IMR-90 (cell line): Measurements from ENCODE around the gene UNC13B. TPM values are rescaled to one million over a fixed set of nuclear protein-coding genes. Genes with fewer than 3 reads are reported as not detected.

ENCODE experiments used
- ATAC-seq: fragments of 200-7000 bp; cut with Tn5 transposase; 2 replicates; pipeline ENCODE4 v1.9.1; 2020; ENCODE audit warnings: low read depth, mild to moderate bottlenecking, moderate library complexity
- BruUV-seq: library from RNA; stranded (reverse); fragments of 400-500 nt; replicated peaks from 2 replicates; lab custom pipeline; 2021; lab: Mats Ljungman, UMichigan
- CTCF ChIA-PET: fragments of 300-600 bp; formaldehyde crosslinking; extraction: SDS; loops from one replicate; lab custom pipeline; 2021; ENCODE audit warnings: antibody characterized with exemption; lab: Yijun Ruan, JAX
- POLR2A ChIA-PET: fragments of 300-600 bp; sonication (Branson Sonifier 250); formaldehyde crosslinking; loops from one replicate; lab custom pipeline; 2022; ENCODE audit warnings: antibody characterized with exemption; ENCODE audit not compliant: unreplicated experiment; lab: Charles Lee
- DNase-seq: peaks from one replicate; pipeline ENCODE4 v3.0.0; 2013
- H2AFZ ChIP-seq: replicated peaks from 2 replicates; pipeline ENCODE3; 2013; ENCODE audit warnings: low read length, mild to moderate bottlenecking; ENCODE audit not compliant: poor library complexity
- H2AK5ac ChIP-seq: 2 replicates; pipeline ENCODE4 v1.6.1; 2013; ENCODE audit warnings: low read depth, low read length, inconsistent platforms
- H2AK9ac ChIP-seq: replicated peaks from 2 replicates; pipeline ENCODE3; 2013; ENCODE audit warnings: mild to moderate bottlenecking, low read depth, low read length, moderate library complexity; ENCODE audit not compliant: poor library complexity
- H2BK120ac ChIP-seq: 2 replicates; pipeline ENCODE4 v1.6.1; 2013; ENCODE audit warnings: low read depth, low read length, inconsistent platforms
- H2BK15ac ChIP-seq: 3 replicates; pipeline ENCODE4 v1.6.1; 2013; ENCODE audit warnings: low read depth, low read length, inconsistent platforms
- H2BK20ac ChIP-seq: 2 replicates; pipeline ENCODE4 v1.6.1; 2013; ENCODE audit warnings: low read depth, mild to moderate bottlenecking, inconsistent platforms, low read length, moderate library complexity
- H2BK5ac ChIP-seq: 2 replicates; pipeline ENCODE4 v1.6.1; 2013; ENCODE audit warnings: mild to moderate bottlenecking, low read depth, low read length, inconsistent platforms; ENCODE audit not compliant: poor library complexity, severe bottlenecking
- H3K14ac ChIP-seq: replicated peaks from 2 replicates; pipeline ENCODE4 v1.6.1; 2013; ENCODE audit warnings: low read depth, low read length, inconsistent platforms
- H3K18ac ChIP-seq: 2 replicates; pipeline ENCODE4 v1.6.1; 2013; ENCODE audit warnings: low read depth, low read length, control low read depth
- H3K23ac ChIP-seq: 2 replicates; pipeline ENCODE4 v1.6.1; 2013; ENCODE audit warnings: low read depth, low read length, inconsistent platforms
- H3K27ac ChIP-seq: 2 replicates; pipeline ENCODE4 v1.5.1; 2013; ENCODE audit warnings: mild to moderate bottlenecking, control low read depth, low read length; ENCODE audit not compliant: insufficient read depth
- H3K27me3 ChIP-seq: 2 replicates; pipeline ENCODE4 v1.6.1; 2013; ENCODE audit warnings: low read length; ENCODE audit not compliant: control insufficient read depth, insufficient read depth
- H3K36me3 ChIP-seq: 2 replicates; pipeline ENCODE4 v1.6.1; 2013; ENCODE audit warnings: low read length, mixed read lengths; ENCODE audit not compliant: control insufficient read depth, insufficient read depth
- H3K4ac ChIP-seq: 2 replicates; pipeline ENCODE4 v1.6.1; 2013; ENCODE audit warnings: low read depth, low read length, inconsistent platforms
- H3K4me1 ChIP-seq: 2 replicates; pipeline ENCODE4 v1.6.1; 2013; ENCODE audit warnings: low read length, mixed read lengths; ENCODE audit not compliant: control insufficient read depth, insufficient read depth
- H3K4me2 ChIP-seq: 2 replicates; pipeline ENCODE4 v1.6.1; 2013; ENCODE audit warnings: low read depth, mild to moderate bottlenecking, control low read depth, low read length, moderate library complexity
- H3K4me3 ChIP-seq: 2 replicates; pipeline ENCODE4 v1.5.1; 2013; ENCODE audit warnings: low read depth, mild to moderate bottlenecking, control low read depth, low read length, moderate library complexity; ENCODE audit not compliant: insufficient read depth
- H3K56ac ChIP-seq: 2 replicates; pipeline ENCODE4 v1.6.1; 2013; ENCODE audit warnings: low read length, inconsistent platforms; ENCODE audit not compliant: insufficient read depth; ENCODE audit errors: extremely low read depth
- H3K79me1 ChIP-seq, 2 experiments: 2 replicates each; pipeline ENCODE4 v1.6.1; 2013; ENCODE audit warnings: low read length in 2 of 2, inconsistent platforms in 1 of 2, low read depth in 1 of 2
- H3K9ac ChIP-seq: 2 replicates; pipeline ENCODE4 v1.6.1; 2013; ENCODE audit warnings: low read depth, low read length, control low read depth
- H3K9me1 ChIP-seq: 2 replicates; pipeline ENCODE4 v1.6.1; 2013; ENCODE audit warnings: low read length, inconsistent platforms; ENCODE audit not compliant: insufficient read depth
- H3K9me3 ChIP-seq: 2 replicates; pipeline ENCODE4 v1.6.1; 2013; ENCODE audit warnings: low read length; ENCODE audit not compliant: control insufficient read depth, insufficient read depth
- H4K20me1 ChIP-seq: 2 replicates; pipeline ENCODE4 v1.6.1; 2013; ENCODE audit warnings: low read length, inconsistent platforms; ENCODE audit not compliant: insufficient read depth
- H4K5ac ChIP-seq: 2 replicates; pipeline ENCODE4 v1.6.1; 2013; ENCODE audit warnings: mild to moderate bottlenecking, low read depth, low read length, control low read depth
- H4K8ac ChIP-seq, 2 experiments: 2 replicates each; pipeline ENCODE4 v1.6.1; 2013; ENCODE audit warnings: low read depth in 2 of 2, low read length in 2 of 2, control low read depth in 1 of 2, inconsistent platforms in 1 of 2
- H4K91ac ChIP-seq: 2 replicates; pipeline ENCODE4 v1.6.1; 2013; ENCODE audit warnings: low read depth, low read length, inconsistent platforms; ENCODE audit not compliant: insufficient read depth
- CEBPB ChIP-seq: IDR thresholded peaks from 2 replicates; pipeline ENCODE4 v1.6.1; 2012; ENCODE audit warnings: low read depth, low read length, improper control_type of control experiment
- CHD1 ChIP-seq: IDR thresholded peaks from 2 replicates; pipeline ENCODE4 v1.6.1; 2012; ENCODE audit warnings: low read depth, low read length, improper control_type of control experiment
- CTCF ChIP-seq: conservative IDR thresholded peaks from 2 replicates; pipeline ENCODE4 v1.5.1; 2012; ENCODE audit warnings: mild to moderate bottlenecking, low read depth, low read length, improper control_type of control experiment
- ELK1 ChIP-seq: fragments of 150-350 bp; IDR thresholded peaks from 2 replicates; pipeline ENCODE4 v1.6.1; 2016; ENCODE audit warnings: low read depth, mild to moderate bottlenecking, low read length, moderate library complexity, borderline replicate concordance
- FOS ChIP-seq: fragments of 150-350 bp; IDR thresholded peaks from 2 replicates; pipeline ENCODE4 v1.6.1; 2016; ENCODE audit warnings: low read depth, low read length
- MAFK ChIP-seq: IDR thresholded peaks from 2 replicates; pipeline ENCODE4 v1.6.1; 2012; ENCODE audit warnings: low read depth, low read length, improper control_type of control experiment
- MXI1 ChIP-seq: IDR thresholded peaks from 2 replicates; pipeline ENCODE4 v1.6.1; 2012; ENCODE audit warnings: low read depth, mild to moderate bottlenecking, low read length, moderate library complexity, borderline replicate concordance
- NFE2L2 ChIP-seq: fragments of 150-350 bp; IDR thresholded peaks from 2 replicates; pipeline ENCODE4 v1.6.1; 2016; ENCODE audit warnings: low read depth, mild to moderate bottlenecking, low read length
- POLR2A ChIP-seq: IDR thresholded peaks from 2 replicates; pipeline ENCODE4 v1.6.1; 2012; ENCODE audit warnings: mild to moderate bottlenecking, low read depth, low read length
- RAD21 ChIP-seq: IDR thresholded peaks from 2 replicates; pipeline ENCODE4 v1.6.1; 2012; ENCODE audit warnings: low read length, improper control_type of control experiment
- RCOR1 ChIP-seq: IDR thresholded peaks from 2 replicates; pipeline ENCODE4 v1.6.1; 2012; ENCODE audit warnings: mild to moderate bottlenecking, low read length, improper control_type of control experiment; ENCODE audit not compliant: insufficient replicate concordance
- RFX5 ChIP-seq: IDR thresholded peaks from 2 replicates; pipeline ENCODE4 v1.8.0; 2012; ENCODE audit warnings: low read depth, mild to moderate bottlenecking, low read length, moderate library complexity
- SMC3 ChIP-seq: fragments of 150-350 bp; IDR thresholded peaks from 2 replicates; pipeline ENCODE4 v1.6.1; 2016; ENCODE audit warnings: low read depth, mild to moderate bottlenecking, antibody characterized with exemption, low read length, moderate library complexity
- USF2 ChIP-seq: fragments of 150-350 bp; IDR thresholded peaks from 2 replicates; pipeline ENCODE4 v1.6.1; 2017; ENCODE audit warnings: mild to moderate bottlenecking, antibody characterized with exemption, low read length, low read depth
- WGBS, 2 experiments: methylation state at CpG; one replicate each; pipeline versions ENCODE4 v1.1.5 to v1.1.7; 2013; ENCODE audit warnings: missing lambda C conversion rate in 2 of 2; ENCODE audit not compliant: insufficient read length in 1 of 2; ENCODE audit errors: extremely low coverage in 2 of 2; 5-methylcytosine and 5-hydroxymethylcytosine counted together
- dilution Hi-C: fragments of 300-500 bp; cut with HindIII; formaldehyde crosslinking; loops from one replicate; pipeline ENCODE4 v1.14.3; 2018; ENCODE audit warnings: low sequenced_read_pairs; ENCODE audit not compliant: unreplicated experiment
- in situ Hi-C: fragments of 300-500 bp; cut with MboI; formaldehyde crosslinking; loops from 3 replicates; pipeline ENCODE4 v1.14.3; 2019; ENCODE audit warnings: low sequenced_read_pairs, inconsistent platforms, mixed read lengths
- intact Hi-C: fragments of 100-400 bp; cut with micrococcal nuclease; formaldehyde crosslinking; loops from 2 replicates; pipeline ENCODE4 v1.10.0; 2022
- polyA plus RNA-seq, 3 experiments: library from polyadenylated mRNA; depleted of rRNA; stranded (reverse); fragments of >200 nt; gene quantifications; 2 replicates each; pipeline ENCODE4 v1.2.3, GENCODE V29; 2012; ENCODE audit warnings: low replicate concordance in 1 of 3
- total RNA-seq: library from RNA; depleted of rRNA; stranded (reverse); fragments of >200 nt; gene quantifications from 2 replicates; pipeline ENCODE4 v1.2.3, GENCODE V29; 2012

The UNC13B gene
- total and polyA plus RNA-seq, 2 of the 4 experiments (the other 2 are of a cell fraction), result 7.5 to 14.3 TPM

GRCh38 chr9:35190203-35190602 lies 28.4 kb downstream of the UNC13B start:
- WGBS, 2 experiments, result no CpG with 5 or more reads among the region's 1 CpG
- H3K36me3 ChIP-seq, result no peaks in the 10 kb centered on the region
- H3K4ac ChIP-seq, result no peak overlapping the region
- H2AK5ac ChIP-seq, result no peak overlapping the region
- no peaks in the 10 kb centered on the region for H4K20me1 ChIP-seq
- H4K5ac ChIP-seq, result no peak overlapping the region
- no TSS peak for BruUV-seq
- peaks cover 6% of the 10 kb centered on the region; the same call in 1 of the 2 replicates for H3K9me3 ChIP-seq
- DNase-seq, result no peak
- H3K9ac ChIP-seq, result no peak overlapping the region
- no peak overlapping the region for H2AK9ac ChIP-seq
- H3K27me3 ChIP-seq, result no peaks in the 10 kb centered on the region
- no peak overlapping the region for H3K4me3 ChIP-seq
- ChIA-PET CTCF (no interaction called here), POLR2A (no interaction called here)
- intact Hi-C loops, result no loop called here
- H3K18ac ChIP-seq, result no peak overlapping the region
- dilution Hi-C loops, result no loop called here
- no peak overlapping the region for H2BK15ac ChIP-seq
- no peak for TF ChIP-seq RAD21
- TF ChIP-seq USF2, result no peak
- TF ChIP-seq RCOR1, result no peak
- TF ChIP-seq RFX5, result no peak
- no peak for TF ChIP-seq CEBPB
- no peak for TF ChIP-seq POLR2A
- no peak for TF ChIP-seq CHD1
- TF ChIP-seq ELK1, result no peak
- no peak for TF ChIP-seq CTCF
- no peak for TF ChIP-seq MXI1
- no peak for TF ChIP-seq MAFK
- no peak for TF ChIP-seq NFE2L2
- TF ChIP-seq FOS, result no peak
- no peak for TF ChIP-seq SMC3
- H2BK5ac ChIP-seq, result no peak overlapping the region
- no peaks in the 10 kb centered on the region for H3K4me1 ChIP-seq
- no peak overlapping the region for H3K23ac ChIP-seq
- no peak overlapping the region for H3K14ac ChIP-seq
- H2BK20ac ChIP-seq, result no peak overlapping the region
- no peak overlapping the region for H2BK120ac ChIP-seq
- H2AFZ ChIP-seq, result no peak overlapping the region
- in situ Hi-C loops, result no loop called here
- no peak overlapping the region for H4K8ac ChIP-seq
- H3K56ac ChIP-seq, result no peak overlapping the region
- H3K79me1 ChIP-seq, result no peaks in the 10 kb centered on the region
- no peak overlapping the region for H4K91ac ChIP-seq
- H3K4me2 ChIP-seq, result no peak overlapping the region
- ATAC-seq, result no peak
- H3K9me1 ChIP-seq, result no peaks in the 10 kb centered on the region
- no peak overlapping the region for H3K27ac ChIP-seq
